ENCODE data around the gene RNF207. TPM values are rescaled to one million over a fixed set of nuclear protein-coding genes. Genes with fewer than 3 reads are reported as not detected.

Gene RNF207
- total RNA-seq, 4 donors from 2014 or later: 56.9 to 153 (median 118) TPM

DNA sequence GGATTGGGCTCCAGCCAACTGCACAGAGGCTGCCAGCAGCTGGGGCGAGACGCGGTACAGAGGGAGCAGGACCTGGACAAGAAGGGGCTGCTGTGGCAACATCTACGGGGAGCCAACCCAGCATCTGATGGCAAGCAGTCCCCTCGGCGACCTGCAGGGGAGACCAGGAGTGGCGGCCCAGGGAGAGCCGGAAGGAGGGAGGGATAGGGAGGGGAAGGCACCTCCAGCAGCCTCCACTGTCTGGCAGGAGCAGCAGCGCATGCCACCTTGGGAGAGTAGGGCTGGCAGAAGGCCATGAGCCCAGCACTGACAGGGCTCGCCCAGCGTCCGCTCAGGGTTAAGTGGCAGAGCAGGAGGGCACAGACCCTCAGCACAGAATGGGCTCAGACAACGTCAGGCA, 43.1 kb upstream of the RNF207 start:
- Histone ChIP-seq H3K4me3 (no peak overlapping the region), H3K9me3 (no peaks in the 10 kb centered on the region), H3K27ac (no peak overlapping the region), H3K36me3 (no peaks in the 10 kb centered on the region), H3K4me1 (no peaks in the 10 kb centered on the region), H3K27me3 (no peaks in the 10 kb centered on the region)
- no peak for DNase-seq
- TF ChIP-seq, protein P1, sequence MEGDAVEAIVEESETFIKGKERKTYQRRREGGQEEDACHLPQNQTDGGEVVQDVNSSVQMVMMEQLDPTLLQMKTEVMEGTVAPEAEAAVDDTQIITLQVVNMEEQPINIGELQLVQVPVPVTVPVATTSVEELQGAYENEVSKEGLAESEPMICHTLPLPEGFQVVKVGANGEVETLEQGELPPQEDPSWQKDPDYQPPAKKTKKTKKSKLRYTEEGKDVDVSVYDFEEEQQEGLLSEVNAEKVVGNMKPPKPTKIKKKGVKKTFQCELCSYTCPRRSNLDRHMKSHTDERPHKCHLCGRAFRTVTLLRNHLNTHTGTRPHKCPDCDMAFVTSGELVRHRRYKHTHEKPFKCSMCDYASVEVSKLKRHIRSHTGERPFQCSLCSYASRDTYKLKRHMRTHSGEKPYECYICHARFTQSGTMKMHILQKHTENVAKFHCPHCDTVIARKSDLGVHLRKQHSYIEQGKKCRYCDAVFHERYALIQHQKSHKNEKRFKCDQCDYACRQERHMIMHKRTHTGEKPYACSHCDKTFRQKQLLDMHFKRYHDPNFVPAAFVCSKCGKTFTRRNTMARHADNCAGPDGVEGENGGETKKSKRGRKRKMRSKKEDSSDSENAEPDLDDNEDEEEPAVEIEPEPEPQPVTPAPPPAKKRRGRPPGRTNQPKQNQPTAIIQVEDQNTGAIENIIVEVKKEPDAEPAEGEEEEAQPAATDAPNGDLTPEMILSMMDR (IDR thresholded peaks at IDR 0.05): no peak
- TF ChIP-seq POLR2A (IDR thresholded peaks at IDR 0.05): no peak

- TF ChIP-seq, protein P1 (IDR thresholded peaks at IDR 0.05): no peak
- no peak for TF ChIP-seq POLR2A (IDR thresholded peaks at IDR 0.05)
- H3K27ac ChIP-seq: no peak overlapping the region
- DNase-seq: no peak
- no peaks in the 10 kb centered on the region for H3K36me3 ChIP-seq
- H3K4me1 ChIP-seq: no peaks in the 10 kb centered on the region
- no peaks in the 10 kb centered on the region for H3K9me3 ChIP-seq
- H3K4me3 ChIP-seq: no peak overlapping the region
- H3K27me3 ChIP-seq: no peaks in the 10 kb centered on the region
Observed at GRCh38 chr1:6163191-6163972, 42.5 kb upstream of the RNF207 start.

- TF ChIP-seq, protein P1 (IDR thresholded peaks at IDR 0.05): no peak
- no peak for TF ChIP-seq POLR2A (IDR thresholded peaks at IDR 0.05)
- H3K27ac ChIP-seq: no peak overlapping the region
- H3K27me3 ChIP-seq: no peaks in the 10 kb centered on the region
- H3K9me3 ChIP-seq: no peaks in the 10 kb centered on the region
- H3K4me1 ChIP-seq: no peaks in the 10 kb centered on the region
- no peaks in the 10 kb centered on the region for H3K36me3 ChIP-seq
- no peak overlapping the region for H3K4me3 ChIP-seq
- no peak for DNase-seq
Observed at GRCh38 chr1:6163973-6164617, 41.8 kb upstream of the RNF207 start.

- no peaks in the 10 kb centered on the region for H3K4me1 ChIP-seq
- TF ChIP-seq POLR2A (IDR thresholded peaks at IDR 0.05): no peak
- TF ChIP-seq, protein P1 (IDR thresholded peaks at IDR 0.05): no peak
- no peak overlapping the region for H3K27ac ChIP-seq
- no peak overlapping the region for H3K4me3 ChIP-seq
- H3K9me3 ChIP-seq: no peaks in the 10 kb centered on the region
- DNase-seq: no peak
- H3K36me3 ChIP-seq: no peaks in the 10 kb centered on the region
- no peaks in the 10 kb centered on the region for H3K27me3 ChIP-seq
Observed at GRCh38 chr1:6165027-6165426, 40.9 kb upstream of the RNF207 start.

DNA sequence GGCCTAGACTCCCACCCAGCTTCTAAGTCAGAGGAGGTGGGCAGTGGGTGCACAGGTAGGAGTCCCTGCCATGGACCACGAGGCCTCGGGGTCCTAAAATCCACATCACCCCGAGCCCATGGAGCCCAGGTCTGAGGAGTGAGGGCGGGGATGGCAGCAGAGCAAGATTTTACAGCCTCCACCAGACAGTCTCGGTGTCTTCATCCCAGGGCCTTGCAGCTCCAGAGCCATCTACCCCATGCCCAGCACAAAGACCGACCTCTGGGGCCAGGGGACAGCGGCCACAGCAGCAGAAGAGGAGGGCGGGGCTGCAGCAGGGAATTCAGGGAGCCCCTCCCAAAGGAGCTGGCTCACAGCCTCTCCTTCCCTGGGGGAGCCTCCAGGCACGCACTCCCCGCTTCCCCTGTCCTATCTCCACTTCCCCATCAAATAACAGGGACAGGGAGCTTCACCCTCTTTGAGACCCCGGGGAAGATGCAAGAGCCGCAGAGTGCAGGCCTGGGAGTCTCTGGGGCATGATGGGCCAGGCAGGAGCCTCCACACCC, 40.4 kb upstream of the RNF207 start:
- Histone ChIP-seq H3K9me3 (no peaks in the 10 kb centered on the region), H3K27ac (no peak overlapping the region), H3K27me3 (no peaks in the 10 kb centered on the region), H3K36me3 (no peaks in the 10 kb centered on the region), H3K4me3 (no peak overlapping the region), H3K4me1 (no peaks in the 10 kb centered on the region)
- TF ChIP-seq POLR2A (IDR thresholded peaks at IDR 0.05): no peak
- TF ChIP-seq, protein P1 (IDR thresholded peaks at IDR 0.05): no peak
- no peak for DNase-seq
